PC-9 (cell line): ENCODE data around the gene IFITM10. TPM values are rescaled to one million over a fixed set of nuclear protein-coding genes. Genes with fewer than 3 reads are reported as not detected.

Experiments used
- BruUV-seq: library from RNA; stranded (reverse); fragments of 400-500 nt; replicated peaks from 2 replicates; lab custom pipeline; 2021; lab: Mats Ljungman, UMichigan
- CTCF ChIA-PET: fragments of 300-600 bp; sonication (Branson Sonifier 250); formaldehyde crosslinking; loops from one replicate; lab custom pipeline; 2022; ENCODE audit warnings: antibody characterized with exemption; lab: Charles Lee
- POLR2A ChIA-PET: fragments of 300-600 bp; sonication (Branson Sonifier 250); formaldehyde crosslinking; loops from one replicate; lab custom pipeline; 2022; ENCODE audit warnings: antibody characterized with exemption; ENCODE audit not compliant: unreplicated experiment; lab: Charles Lee
- DNase-seq, 2 experiments: peaks; one replicate each; pipeline versions ENCODE4 v3.0.0 to v3.0.0-alpha.2; 2015 to 2022; ENCODE audit warnings: mixed read lengths in 1 of 2
- H2AFZ ChIP-seq: fragments of 200-600 bp; sonication (generic); 2 replicates; pipeline ENCODE4 v1.8.1; 2017; ENCODE audit warnings: antibody characterized with exemption
- H3F3A ChIP-seq: fragments of 200-600 bp; sonication (generic); 2 replicates; pipeline ENCODE4 v1.8.1; 2017; ENCODE audit warnings: antibody characterized with exemption, mild to moderate bottlenecking, low read depth; ENCODE audit not compliant: insufficient read depth
- H3K27ac ChIP-seq: fragments of 200-600 bp; sonication (generic); 2 replicates; pipeline ENCODE4 v1.6.1; 2016; ENCODE audit warnings: mixed run types
- H3K27me3 ChIP-seq: fragments of 200-600 bp; sonication (generic); 2 replicates; pipeline ENCODE4 v1.6.1; 2016; ENCODE audit warnings: low read depth, mixed run types; ENCODE audit not compliant: insufficient read depth
- H3K36me3 ChIP-seq: fragments of 200-600 bp; sonication (generic); 2 replicates; pipeline ENCODE4 v1.6.1; 2016; ENCODE audit warnings: low read depth, mixed run types
- H3K4me1 ChIP-seq: fragments of 200-600 bp; sonication (generic); replicated peaks from 2 replicates; pipeline ENCODE4 v1.6.1; 2016; ENCODE audit warnings: mixed run types; ENCODE audit not compliant: insufficient read depth
- H3K4me2 ChIP-seq: fragments of 200-600 bp; sonication (generic); 2 replicates; pipeline ENCODE4 v1.6.1; 2017; ENCODE audit warnings: mixed run types
- H3K4me3 ChIP-seq: fragments of 200-600 bp; sonication (generic); 2 replicates; pipeline ENCODE4 v1.6.1; 2016; ENCODE audit warnings: mixed run types
- H3K79me2 ChIP-seq: fragments of 200-600 bp; sonication (generic); 2 replicates; pipeline ENCODE4 v1.6.1; 2017; ENCODE audit warnings: low read depth, mixed run types
- H3K9me2 ChIP-seq: fragments of 200-600 bp; sonication (generic); 2 replicates; pipeline ENCODE4 v1.8.1; 2017; ENCODE audit warnings: mild to moderate bottlenecking; ENCODE audit not compliant: insufficient read depth
- H3K9me3 ChIP-seq: fragments of 200-600 bp; sonication (generic); 2 replicates; pipeline ENCODE4 v1.8.1; 2016; ENCODE audit warnings: low read depth; ENCODE audit not compliant: insufficient read depth
- H4K20me1 ChIP-seq: fragments of 200-600 bp; sonication (generic); 2 replicates; pipeline ENCODE4 v1.8.1; 2017; ENCODE audit not compliant: insufficient read depth
- CTCF ChIP-seq: fragments of 200-600 bp; sonication (generic); conservative IDR thresholded peaks from 2 replicates; pipeline ENCODE4 v1.6.1; 2017; ENCODE audit warnings: mixed run types, antibody characterized with exemption, mild to moderate bottlenecking, moderate library complexity
- EZH2 ChIP-seq: fragments of 200-600 bp; sonication (generic); IDR thresholded peaks from 2 replicates; pipeline ENCODE4 v1.8.0; 2017; ENCODE audit warnings: antibody characterized with exemption, low read depth
- intact Hi-C: fragments of 100-400 bp; cut with micrococcal nuclease; formaldehyde crosslinking; loops from one replicate; pipeline ENCODE4 v1.10.0; 2022; ENCODE audit not compliant: unreplicated experiment
- total RNA-seq: library from RNA; stranded (reverse); gene quantifications from 2 replicates; pipeline ENCODE4 v1.2.3, GENCODE V29; 2021

Gene IFITM10
- total RNA-seq, 1 experiment from 2014 or later: 5.5 TPM

- POLR2A ChIA-PET: no interaction called here
- TF ChIP-seq CTCF: no peak
- TF ChIP-seq EZH2: no peak
- Histone ChIP-seq H4K20me1 (no peaks in the 10 kb centered on the region), H2AFZ (no peak overlapping the region), H3K36me3 (no peaks in the 10 kb centered on the region), H3F3A (peaks cover 16% of the 10 kb centered on the region), H3K9me2 (no peaks in the 10 kb centered on the region), H3K79me2 (no peaks in the 10 kb centered on the region), H3K27me3 (no peaks in the 10 kb centered on the region), H3K9me3 (no peaks in the 10 kb centered on the region), H3K4me1 (no peaks in the 10 kb centered on the region), H3K4me2 (no peak overlapping the region), H3K27ac (no peak overlapping the region), H3K4me3 (no peak overlapping the region)
- intact Hi-C loops: no loop called here
- DNase-seq: no peak
- no TSS peak for BruUV-seq
- CTCF ChIA-PET: no interaction called here
Measured at GRCh38 chr11:1747753-1748635, 2.4 kb downstream of the IFITM10 start.

- intact Hi-C loops: no loop called here
- no peak overlapping the region for H3K27ac ChIP-seq
- no peak for DNase-seq
- H3K9me2 ChIP-seq: no peaks in the 10 kb centered on the region
- H3K9me3 ChIP-seq: no peaks in the 10 kb centered on the region
- TF ChIP-seq CTCF (no peak), EZH2 (no peak)
- H3K79me2 ChIP-seq: no peaks in the 10 kb centered on the region
- H3F3A ChIP-seq: peaks cover 16% of the 10 kb centered on the region
- no peaks in the 10 kb centered on the region for H3K36me3 ChIP-seq
- no peaks in the 10 kb centered on the region for H4K20me1 ChIP-seq
- ChIA-PET CTCF (no interaction called here), POLR2A (no interaction called here)
- no peak overlapping the region for H3K4me2 ChIP-seq
- H3K4me1 ChIP-seq: no peaks in the 10 kb centered on the region
- H3K27me3 ChIP-seq: no peaks in the 10 kb centered on the region
- no TSS peak for BruUV-seq
- no peak overlapping the region for H2AFZ ChIP-seq
- no peak overlapping the region for H3K4me3 ChIP-seq
Measured at GRCh38 chr11:1746956-1747752, 3.2 kb downstream of the IFITM10 start.

GRCh38 chr11:1746511-1746931 is 3.9 kb downstream of the IFITM10 start:
- Histone ChIP-seq H3K4me2 (no peak overlapping the region), H3K4me1 (no peaks in the 10 kb centered on the region), H4K20me1 (no peaks in the 10 kb centered on the region), H2AFZ (no peak overlapping the region), H3F3A (peaks cover 16% of the 10 kb centered on the region), H3K4me3 (no peak overlapping the region), H3K9me3 (no peaks in the 10 kb centered on the region), H3K9me2 (no peaks in the 10 kb centered on the region), H3K27ac (no peak overlapping the region), H3K36me3 (no peaks in the 10 kb centered on the region), H3K79me2 (no peaks in the 10 kb centered on the region), H3K27me3 (no peaks in the 10 kb centered on the region)
- no TSS peak for BruUV-seq
- no peak for DNase-seq
- ChIA-PET POLR2A (no interaction called here), CTCF (no interaction called here)
- TF ChIP-seq CTCF (no peak), EZH2 (no peak)
- intact Hi-C loops: no loop called here
